OCI-M2 (cell line): Measurements from ENCODE around the gene ZNF584.
"Not testable (repeated sequence)": the region's sequence is repeated elsewhere in the genome, so short reads cannot be mapped to it uniquely, and the experiment has no call there.

Experiments used
- DNase-seq: peaks from one replicate; lab custom pipeline; 2025; ENCODE audit not compliant: unreplicated experiment; lab: John Stamatoyannopoulos, UW

Gene ZNF584

DNA sequence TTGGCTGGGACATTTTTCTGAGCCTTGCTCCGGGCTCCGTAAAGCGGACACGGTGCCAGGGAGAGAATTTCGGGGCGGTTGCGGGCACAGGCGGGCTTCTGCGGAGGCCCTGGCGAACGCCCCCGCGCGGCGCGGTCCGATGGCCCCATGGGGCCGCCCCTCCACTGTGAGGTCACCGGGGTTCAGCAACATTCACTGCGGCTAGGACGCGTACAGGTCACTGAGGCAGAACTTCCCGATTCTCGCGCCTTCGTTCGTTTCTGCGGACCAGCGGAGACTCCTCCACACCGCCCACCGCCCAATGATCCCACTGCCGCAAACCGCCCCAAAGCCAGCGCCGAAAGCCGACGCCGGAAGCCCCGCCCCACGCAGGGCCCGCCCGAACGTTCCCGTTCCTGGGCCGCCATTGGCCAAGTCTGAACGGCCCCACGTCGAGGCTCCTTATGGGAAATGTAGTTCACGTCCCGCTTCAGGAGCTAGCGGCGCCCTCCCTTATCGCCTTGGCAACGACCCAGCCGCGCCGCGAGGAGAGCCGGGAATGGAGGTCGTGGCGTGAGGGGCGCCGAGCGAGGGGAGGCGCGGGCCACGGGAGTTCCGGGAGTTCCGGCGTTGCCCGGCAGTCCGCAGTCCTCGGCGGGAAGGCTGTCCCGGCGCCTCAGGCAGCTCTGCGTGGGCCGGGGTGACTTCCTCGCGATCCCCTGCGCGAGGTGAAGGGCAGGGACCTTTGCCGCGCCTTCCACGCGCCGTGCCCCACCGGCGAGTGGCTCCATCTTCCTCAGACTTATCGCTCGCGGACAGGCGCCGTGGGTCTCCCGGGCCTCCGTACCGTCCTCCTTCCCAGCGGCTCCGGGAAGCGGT lies at the start of gene ZNF584:
Gene ZNF584 (plus strand): TSS at position 498 of the 858 bp plus-strand sequence. CDS start 499 bp downstream, outside the sequence.
- peak; percentile 84 for DNase-seq

DNA sequence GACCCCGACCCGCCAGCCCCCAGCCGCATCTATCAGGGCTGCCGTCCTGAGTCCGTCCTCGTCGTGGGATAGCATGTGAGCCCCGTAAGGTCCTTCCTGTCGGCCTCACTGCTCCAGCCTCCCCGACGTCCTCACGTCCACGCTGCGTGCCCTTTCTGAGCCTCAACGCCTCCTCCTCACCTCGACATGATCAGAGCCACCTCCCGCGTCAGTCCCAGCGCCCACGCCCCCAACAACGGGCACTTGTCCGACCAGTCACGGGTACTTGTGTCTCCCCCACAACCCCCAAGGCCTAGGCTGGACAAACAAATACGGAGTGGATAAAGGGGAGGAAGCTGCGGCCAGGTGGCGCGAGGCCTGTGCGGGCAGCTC lies 46.6 kb upstream of the ZNF584 start:
- DNase-seq = no peak

DNA sequence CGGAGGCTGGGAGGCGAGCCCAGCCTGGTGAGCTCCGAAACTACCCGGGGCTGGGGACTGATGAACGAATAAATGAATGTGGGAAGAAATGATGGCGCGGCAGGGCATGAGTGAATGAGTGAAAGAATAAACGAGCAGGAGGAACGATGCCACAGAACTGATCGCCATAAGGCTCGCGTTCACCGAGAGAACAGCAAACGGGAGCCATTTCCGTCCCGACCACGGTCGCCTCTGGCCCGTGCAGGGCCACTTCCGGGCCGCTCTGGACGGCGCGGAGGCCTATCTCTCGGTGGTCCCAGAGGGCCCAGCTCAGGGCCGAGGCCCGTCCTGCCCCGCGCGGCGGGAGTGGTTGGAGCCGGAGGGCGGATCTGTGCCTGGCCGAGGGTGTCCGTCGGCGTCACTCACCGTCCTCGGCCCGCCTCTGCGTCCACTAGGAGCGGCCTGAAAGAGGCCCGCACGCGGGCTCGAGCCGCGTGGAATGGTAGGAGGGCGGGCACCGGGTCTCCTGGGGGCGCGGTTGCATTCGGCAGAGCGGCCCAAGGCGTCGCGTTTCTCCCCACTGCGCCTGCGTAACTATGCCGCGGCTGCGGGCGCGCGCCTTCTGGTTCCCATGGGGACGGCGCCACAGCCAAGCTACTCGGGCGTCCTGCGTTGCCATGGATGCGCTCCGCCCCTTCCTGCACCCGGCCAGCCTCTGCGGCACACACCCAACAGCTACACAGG lies 46.0 kb upstream of the ZNF584 start, which contains the start of gene ZNF497:
Gene ZNF497 (minus strand): TSS at position 480 of the 723 bp plus-strand sequence. CDS start 5,116 bp downstream, outside the sequence.
- DNase-seq = peak; percentile 95

DNA sequence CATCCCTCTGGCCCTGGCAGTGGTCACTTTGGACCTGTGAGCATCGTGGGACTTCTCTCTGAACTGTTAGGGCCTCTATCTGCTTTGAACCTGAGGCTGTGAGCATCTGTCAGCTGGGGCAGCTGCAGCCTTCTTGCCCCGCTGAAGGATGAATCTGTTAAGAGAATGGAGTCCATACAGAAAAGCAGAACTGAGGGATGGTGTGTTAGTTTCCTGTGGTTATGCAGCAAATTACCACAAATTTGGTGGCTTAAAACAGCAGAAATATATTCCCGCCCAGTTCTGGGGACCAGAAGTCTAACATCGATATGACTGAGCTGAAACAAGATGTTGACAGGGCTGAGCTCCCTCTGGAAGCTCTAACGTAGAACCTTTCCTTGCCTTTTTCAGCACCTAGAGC lies 44.3 kb upstream of the ZNF584 start:
- no peak for DNase-seq

DNA sequence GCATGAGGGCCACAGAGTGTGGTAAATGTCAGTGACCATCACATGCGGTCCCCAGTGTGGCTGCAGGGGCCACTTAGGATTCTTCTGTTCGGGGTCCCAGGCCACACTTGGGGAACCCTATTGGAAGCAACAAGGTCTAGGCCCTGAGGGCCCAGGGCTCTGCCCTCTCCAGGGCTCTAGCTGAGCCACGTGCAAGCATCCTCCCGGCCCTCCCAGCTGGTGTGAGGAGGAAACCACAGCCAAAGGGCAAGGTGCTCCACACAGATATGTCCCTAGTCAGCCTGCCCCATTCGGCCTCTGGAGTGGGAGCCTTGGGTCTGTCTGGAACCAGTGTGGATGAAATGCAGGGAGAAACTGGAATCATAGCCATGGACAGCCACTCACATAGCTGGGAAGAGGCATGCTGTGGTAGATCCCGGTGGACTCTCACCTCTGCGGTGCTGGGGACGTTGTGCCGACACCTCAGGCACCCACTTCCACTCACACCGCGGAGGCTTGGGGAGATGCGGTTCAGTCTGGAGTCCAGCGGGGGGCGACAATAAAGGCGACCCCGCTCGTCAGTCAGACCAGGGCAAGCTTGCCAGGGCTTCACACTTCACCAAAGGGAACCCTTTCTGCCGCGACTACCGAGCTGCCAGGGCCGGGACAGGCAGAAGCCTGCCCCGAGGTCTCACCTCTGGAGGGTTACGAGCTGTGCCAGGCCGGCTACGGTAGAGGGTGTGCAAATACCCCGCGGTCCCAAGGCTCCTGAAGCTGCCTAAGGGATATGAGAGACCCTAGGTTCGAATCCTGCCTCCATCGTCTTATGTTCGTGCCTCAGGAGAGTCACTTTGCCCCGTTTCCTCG lies 41.6 kb upstream of the ZNF584 start:
- DNase-seq = no peak

DNA sequence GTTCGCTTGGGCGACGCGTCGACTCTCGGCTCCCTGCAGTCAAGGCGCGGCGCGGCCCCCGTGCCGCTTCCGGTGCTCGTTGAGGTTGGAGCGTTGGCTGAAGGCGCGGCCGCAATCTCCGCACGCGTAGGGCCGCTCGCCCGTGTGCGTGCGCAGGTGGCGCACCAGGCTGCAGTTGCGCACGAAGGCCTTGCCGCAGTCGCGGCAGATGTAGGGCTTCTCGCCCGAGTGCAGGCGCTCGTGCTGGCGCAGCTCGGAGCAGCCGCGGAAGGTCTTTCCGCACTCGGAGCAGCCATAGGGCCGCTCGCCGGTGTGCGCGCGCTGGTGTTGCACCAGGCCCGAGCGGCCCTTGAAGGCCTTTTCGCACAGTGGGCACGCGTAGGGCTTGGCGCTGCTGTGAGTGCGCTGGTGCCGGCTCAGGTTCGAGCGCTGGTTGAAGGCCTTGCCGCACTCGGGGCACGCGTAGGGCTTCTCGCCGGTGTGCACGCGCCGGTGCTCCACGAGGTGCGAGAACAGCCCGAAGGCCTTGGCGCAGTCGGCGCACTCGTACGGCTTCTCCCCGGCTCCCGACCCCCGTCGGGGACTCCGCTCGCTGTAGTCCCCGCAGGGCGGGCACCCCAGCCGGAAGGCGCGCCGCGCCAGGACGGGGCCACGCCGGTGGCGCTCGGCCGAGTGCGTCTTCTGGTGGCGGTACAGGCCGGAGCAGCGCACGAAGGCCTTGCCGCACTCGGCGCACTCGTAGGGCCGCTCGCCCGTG lies 40.6 kb upstream of the ZNF584 start:
- no peak for DNase-seq

DNA sequence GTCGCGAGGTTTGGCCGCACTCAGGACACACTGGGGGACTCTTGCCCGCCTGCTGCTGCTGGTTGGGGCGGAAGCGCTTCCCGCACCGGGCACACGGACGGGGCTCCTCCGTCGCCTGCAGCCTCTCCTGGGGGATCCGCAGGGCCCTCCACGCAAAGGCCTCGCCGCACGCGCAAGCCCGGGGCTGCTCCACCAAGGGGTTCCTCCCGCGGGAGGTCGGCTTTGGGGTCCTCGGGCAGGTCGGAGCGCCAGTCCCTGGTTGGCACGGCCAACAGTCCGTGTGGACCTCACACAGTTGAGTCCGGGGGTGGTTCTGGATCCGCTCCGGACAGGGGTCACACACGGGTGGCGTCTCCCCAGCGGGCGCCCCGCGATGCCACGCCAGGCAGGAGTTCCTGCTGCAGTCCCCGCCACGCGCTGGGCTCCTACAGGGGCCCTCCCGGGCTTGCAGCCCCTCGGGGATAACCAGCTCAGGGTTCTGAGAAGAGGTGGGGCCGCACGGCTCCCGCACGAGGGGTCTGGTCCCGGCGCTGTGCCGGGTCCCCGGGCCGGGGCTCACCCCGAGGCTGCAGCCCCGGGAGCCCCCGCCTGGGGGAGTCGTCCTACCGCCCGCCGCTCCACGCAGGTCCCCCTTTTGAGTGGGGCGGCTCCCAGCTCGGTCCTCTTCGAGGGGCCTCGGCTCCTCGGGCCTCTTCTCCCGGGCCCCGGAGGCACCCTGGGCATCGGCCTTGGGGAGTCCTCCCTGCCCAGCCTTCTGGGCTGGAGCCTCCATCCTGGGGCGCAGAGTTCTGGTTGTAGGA lies 39.7 kb upstream of the ZNF584 start:
- DNase-seq = no peak

DNA sequence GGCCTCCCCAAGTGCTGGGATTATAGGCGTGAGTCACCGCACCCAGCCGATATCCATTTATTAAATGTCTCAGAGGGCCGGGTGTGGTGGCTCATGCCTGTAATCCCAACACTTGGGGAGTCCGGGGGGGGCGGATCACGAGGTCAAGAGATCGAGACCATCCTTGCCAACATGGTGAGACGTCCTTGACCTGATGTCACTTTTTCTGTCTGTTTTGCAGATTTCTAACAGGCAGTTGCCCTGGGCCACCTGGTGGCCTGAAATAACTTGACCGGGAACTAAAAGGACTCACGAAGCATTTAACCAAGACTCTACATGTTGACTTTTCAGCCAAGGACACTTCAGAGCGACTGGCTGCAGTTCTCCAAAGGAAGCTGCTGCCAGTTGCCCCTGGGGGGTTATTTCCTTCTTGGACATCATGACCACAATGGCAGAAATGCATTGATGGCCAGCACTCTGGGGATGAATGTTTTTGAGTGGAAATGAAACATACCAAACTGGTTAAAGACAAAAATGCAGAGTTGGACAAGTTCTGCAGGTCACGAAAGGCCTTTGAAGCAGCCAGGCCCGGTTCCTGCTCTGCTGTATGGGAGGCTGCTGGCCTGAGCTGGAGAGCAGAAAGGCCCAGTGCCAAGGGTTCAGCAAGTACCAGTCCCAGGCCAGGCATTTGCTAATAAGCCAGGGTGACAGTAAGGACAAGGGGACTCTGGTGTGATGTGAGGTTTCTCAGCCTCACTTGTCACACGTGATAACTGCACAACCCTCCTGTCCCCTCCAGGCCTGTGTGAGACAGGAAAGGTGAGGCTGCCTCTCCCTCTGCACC lies 35.9 kb upstream of the ZNF584 start:
- DNase-seq = no peak

DNA sequence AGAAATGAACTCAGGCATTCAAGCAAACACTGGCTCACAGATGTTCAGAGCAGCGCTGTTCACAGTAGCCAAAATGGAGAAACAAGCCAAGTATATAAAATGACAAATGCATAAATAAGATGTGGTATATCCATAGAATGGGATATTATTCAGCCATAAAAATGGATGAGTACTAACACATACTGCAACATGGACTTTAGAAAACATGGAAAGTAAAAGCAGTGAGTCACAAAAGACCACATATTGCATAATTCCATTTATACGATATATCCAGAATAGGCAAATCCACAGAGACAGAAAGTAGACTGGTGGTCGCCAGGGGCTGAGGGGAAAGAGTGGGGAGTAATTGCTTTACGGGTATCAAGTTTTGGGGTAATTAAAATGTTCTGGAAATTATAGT lies 34.2 kb upstream of the ZNF584 start:
- DNase-seq = no peak

DNA sequence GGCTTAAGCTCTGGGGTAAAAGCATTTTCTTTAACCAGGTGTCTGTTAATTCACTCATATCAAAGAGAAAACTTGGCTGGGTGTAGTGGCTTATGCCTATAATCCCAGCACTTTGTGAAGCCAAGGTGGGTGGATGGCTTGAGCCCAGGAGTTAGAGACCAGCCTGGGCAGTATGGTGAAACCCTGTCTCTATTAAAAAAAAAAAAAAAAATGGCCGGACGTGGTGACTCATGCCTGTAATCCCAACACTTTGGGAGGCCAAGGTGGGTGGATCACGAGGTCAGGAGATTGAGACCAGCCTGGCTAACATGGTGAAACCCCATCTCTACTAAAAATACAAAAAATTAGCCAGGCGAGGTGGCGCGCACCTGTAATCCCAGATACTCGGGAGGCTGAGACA lies 31.7 kb upstream of the ZNF584 start:
- not testable (repeated sequence) for DNase-seq

DNA sequence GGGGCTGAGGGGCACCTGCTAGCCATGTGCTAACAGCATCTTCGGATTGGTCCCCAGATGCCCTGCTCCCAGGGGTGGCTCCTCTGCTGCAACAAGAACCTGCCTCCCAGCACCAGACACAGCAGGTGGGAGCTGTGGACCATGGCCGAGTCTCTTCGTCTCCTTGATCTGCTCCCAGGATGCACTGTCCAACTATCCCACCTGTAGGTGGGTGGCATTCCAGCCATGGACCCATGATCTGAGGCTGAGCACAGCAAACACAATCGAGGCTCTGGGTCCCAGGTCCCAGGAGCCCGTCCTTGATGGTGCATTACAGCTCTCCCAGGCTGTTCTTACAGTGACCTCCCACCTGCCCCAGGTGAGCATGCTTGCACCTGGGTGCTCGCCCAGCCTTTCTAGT lies 29.2 kb upstream of the ZNF584 start:
- DNase-seq = no peak

DNA sequence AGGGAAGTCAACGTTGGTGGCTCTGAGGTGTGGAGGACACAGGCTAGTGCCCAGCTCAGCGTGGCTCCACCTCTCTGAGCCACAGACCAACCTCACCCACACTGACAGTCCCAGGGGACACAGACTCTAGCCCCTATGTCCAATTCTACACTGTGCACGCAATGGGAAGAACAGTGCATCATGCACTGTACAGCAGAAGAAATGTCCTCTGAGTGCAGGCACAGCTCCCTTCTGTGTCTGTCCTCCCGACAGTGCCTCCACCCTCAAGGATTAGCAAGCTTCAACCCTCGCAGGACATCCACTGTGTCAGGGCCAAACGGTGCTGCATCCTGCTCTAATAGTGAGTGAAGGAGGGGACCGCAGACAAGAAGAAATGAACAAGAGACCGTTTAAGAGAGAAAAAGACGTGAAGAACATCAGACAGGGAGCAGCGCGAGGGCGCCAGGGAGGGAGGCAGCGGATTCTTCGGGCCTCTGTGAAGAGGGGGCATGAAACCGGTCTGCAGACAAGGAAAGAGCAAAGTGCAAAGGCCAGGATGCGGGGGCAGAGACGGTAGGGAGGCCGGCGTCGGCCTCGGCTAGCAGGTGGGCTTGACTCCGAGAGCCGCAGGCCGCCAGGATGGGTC lies 28.3 kb upstream of the ZNF584 start:
- DNase-seq = no peak

DNA sequence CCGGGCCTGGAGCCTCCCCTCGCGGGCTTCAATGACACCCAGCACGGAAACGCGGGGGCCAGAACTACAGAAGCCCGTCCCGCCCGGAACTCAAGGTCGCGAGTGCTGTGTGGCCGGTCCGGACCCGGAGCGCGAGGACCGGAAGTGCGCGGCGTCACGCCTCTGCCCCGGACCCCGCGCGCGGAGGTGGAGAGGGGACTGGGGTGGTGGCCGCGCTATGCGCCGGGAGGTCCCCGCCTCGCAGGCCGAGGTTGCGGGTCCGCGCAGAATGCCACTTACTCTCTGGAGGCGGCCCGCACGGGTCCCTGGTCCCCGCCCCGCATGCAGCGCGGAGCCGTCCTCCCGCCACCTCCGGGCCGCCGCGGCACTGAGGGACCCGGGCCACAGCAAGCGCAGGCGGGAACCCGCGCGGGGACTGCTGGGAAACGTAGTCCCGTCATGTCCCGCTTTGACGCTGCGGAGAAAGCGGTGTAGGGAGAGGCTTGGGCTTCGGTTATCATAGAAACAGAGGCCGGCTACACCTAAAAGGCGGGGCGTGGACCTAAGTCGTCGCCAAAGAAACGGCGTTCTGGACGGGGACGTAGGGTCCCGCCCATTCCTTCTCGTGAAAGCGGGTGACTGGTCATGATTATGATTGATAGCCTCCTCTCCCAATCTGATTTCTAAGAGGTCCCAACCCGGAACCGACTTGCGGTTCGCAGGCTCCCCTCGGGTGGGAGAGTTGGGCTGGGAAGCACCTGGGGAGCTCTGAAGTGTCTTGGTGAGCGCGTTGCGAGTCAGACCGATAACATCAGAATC lies 27.6 kb upstream of the ZNF584 start, which contains the start of gene ZNF837:
Gene ZNF837 (minus strand): TSS at position 369 of the 798 bp plus-strand sequence. CDS start 11,698 bp downstream, outside the sequence.
- DNase-seq = peak; percentile 96

DNA sequence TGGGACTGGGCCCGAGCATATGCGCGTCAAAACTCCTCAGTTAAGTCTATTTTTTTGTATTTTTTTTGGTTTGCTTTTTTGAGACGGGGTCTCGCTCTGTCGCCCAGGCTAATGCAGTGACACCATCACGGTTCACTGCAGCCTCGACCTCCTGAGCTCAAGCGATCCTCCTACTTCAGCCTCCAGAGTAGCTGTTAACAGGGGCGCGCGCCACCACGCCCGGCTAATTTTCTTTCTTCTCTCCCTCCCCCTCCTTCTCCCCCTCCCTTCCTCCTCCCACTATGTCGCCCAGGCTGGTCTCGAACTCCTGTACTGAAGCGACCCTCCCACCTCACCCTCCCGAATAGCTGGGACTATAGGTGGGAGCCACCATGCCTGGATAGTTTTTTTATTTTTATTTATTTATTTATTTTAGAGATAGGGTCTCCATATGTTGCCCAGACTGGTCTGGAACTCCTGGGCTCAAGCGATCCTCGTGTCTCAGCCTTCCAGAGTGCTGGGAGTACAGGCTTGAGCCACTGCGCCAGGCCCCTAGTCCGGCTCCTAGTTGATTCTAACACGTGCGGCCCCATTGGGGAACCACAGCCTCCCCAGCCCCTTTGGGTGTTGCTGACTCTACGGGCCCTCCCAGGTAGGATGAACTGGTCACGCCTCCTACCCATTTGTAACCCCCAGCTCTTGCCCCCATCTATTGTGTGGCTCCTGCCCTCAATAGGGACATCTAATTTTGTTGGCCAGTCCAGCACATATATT lies 26.8 kb upstream of the ZNF584 start:
- no peak for DNase-seq

DNA sequence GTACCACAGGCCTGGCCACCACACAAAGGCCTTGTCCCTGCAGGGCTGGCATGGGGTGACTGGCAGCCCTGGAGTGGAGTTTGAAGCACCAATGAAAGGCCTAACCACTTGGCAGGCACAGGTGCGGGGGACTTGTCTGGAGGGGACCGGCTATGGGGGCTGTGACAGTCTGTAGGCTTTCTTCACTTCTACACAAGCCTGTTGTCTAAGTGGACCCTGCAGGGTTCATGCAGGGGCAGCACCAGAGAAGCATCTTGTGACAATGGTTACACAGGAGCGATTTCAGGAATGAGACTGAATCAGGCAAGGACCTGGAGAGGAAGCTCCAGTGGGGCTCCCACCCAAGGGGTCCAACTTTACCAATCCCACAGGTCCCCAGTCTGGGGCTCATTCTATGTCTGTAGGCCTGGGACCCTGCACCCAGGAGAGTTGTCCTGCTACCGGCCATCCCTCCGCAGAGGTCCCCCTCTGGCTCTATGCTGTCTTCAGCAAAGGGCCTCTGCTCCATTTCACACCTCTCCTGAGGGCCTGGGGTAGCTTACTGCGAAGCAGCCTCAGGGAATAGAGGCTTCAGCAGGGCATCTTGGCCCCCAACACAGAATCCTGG lies 25.3 kb upstream of the ZNF584 start:
- DNase-seq = no peak

DNA sequence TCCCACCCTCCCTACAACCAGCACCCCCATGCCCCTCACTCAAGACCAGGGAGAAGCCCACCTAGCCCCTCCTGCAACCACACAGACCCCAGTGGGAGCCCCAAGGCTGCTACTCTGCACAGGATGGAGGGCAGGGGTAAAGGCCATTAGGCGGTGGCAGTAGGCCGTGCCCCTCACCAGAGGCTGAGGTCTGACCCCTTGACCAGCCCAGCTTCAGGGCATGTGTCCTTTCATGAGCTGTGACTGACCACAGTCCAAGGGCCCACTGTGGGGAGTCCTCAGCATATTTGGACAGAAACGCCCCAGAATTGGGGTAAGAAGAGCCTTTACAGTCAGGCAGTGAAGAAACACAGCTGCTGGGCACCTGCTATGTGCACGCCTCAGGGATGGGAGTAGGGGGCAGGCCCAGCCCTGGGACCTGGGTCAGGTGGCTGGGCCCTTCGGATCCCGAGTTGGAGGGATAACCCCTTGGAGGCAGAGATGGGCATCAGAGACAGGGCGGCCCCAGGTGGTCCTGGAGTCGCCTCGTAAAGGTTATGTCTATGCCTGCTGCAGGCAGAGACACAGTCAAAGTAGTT lies 23.0 kb upstream of the ZNF584 start:
- no peak for DNase-seq
